Prostate gland (tissue), 2 donors: ENCODE data around the gene ESYT2. TPM values are rescaled to one million over a fixed set of nuclear protein-coding genes. Genes with fewer than 3 reads are reported as not detected.

Experiments
- DNase-seq: peaks from one replicate; pipeline ENCODE4 v3.0.0-alpha.2; 2019; ENCODE audit warnings: low spot score
- H3K27ac ChIP-seq, 2 donors: fragments of 200-600 bp; sonication (generic); 2 replicates each; pipeline ENCODE4 v1.5.1; 2017 to 2019
- H3K27me3 ChIP-seq: fragments of 200-600 bp; sonication (generic); replicated peaks from 2 replicates; pipeline ENCODE4 v1.5.1; 2019; ENCODE audit not compliant: insufficient read depth
- H3K36me3 ChIP-seq, 2 donors: fragments of 200-600 bp; sonication (generic); 1 replicate in 1 of 2; 2 replicates in 1 of 2; pipeline versions ENCODE4 v1.5.1 to v1.8.1; 2017 to 2019
- H3K4me1 ChIP-seq: fragments of 200-600 bp; sonication (generic); replicated peaks from 2 replicates; pipeline ENCODE4 v1.5.1; 2019
- H3K4me3 ChIP-seq, 2 donors: fragments of 200-600 bp; sonication (generic); 2 replicates each; pipeline ENCODE4 v1.5.1; 2017 to 2019
- H3K9me3 ChIP-seq: fragments of 200-600 bp; sonication (generic); 2 replicates; pipeline ENCODE4 v1.5.1; 2017
- CTCF ChIP-seq, 4 experiments: fragments of 200-600 bp in 2 of 4; fragments of 450-650 bp in 2 of 4; sonication (generic) in 2 of 4; IDR thresholded peaks; 1 replicate in 3 of 4; 2 replicates in 1 of 4; pipeline ENCODE4 v1.5.1; 2016 to 2019; ENCODE audit warnings: antibody characterized with exemption in 4 of 4, mild to moderate bottlenecking in 2 of 4, moderate library complexity in 2 of 4
- POLR2A ChIP-seq: fragments of 450-650 bp; IDR thresholded peaks from one replicate; pipeline ENCODE4 v1.6.1; 2016; ENCODE audit warnings: antibody characterized with exemption, mild to moderate bottlenecking
- POLR2AphosphoS5 ChIP-seq: sonication (generic); formaldehyde crosslinking; IDR thresholded peaks from one replicate; pipeline ENCODE4 v1.6.1; 2017; ENCODE audit warnings: antibody characterized with exemption
- WGBS: methylation state at CpG from one replicate; pipeline ENCODE4 v1.1.5; 2018; 5-methylcytosine and 5-hydroxymethylcytosine counted together
- intact Hi-C: fragments of 100-400 bp; cut with DNase I; formaldehyde crosslinking; loops from one replicate; pipeline ENCODE4 v1.14.2; 2022
- total RNA-seq, 2 donors: library from RNA; depleted of rRNA; stranded (reverse); fragments of >200 nt; gene quantifications; one replicate each; pipeline ENCODE4 v1.1.0, GENCODE V29; 2016

ESYT2 gene
- total RNA-seq, 2 donors from 2014 or later = 60.8 to 75.1 TPM

GRCh38 chr7:158831738-158832091, 2.4 kb upstream of the ESYT2 start:
- 88% methylated on average over 6 of the region's 6 CpGs for WGBS
- no peaks in the 10 kb centered on the region for H3K9me3 ChIP-seq
- no peaks in the 10 kb centered on the region for H3K4me1 ChIP-seq
- intact Hi-C loops = no loop called here
- H3K27ac ChIP-seq = no peak overlapping the region
- no peak for TF ChIP-seq CTCF (IDR thresholded peaks at IDR 0.05)
- TF ChIP-seq POLR2A = no peak
- no peak for TF ChIP-seq POLR2AphosphoS5
- H3K36me3 ChIP-seq = no peaks in the 10 kb centered on the region
- H3K27me3 ChIP-seq = no peaks in the 10 kb centered on the region
- H3K4me3 ChIP-seq = no peak overlapping the region
- no peak for DNase-seq

GRCh38 chr7:158830211-158830723, 958 bp upstream of the ESYT2 start:
- peak overlapping the region; percentile 81 to 85 for H3K4me3 ChIP-seq
- no peaks in the 10 kb centered on the region for H3K36me3 ChIP-seq
- H3K9me3 ChIP-seq = no peaks in the 10 kb centered on the region
- TF ChIP-seq POLR2A = no peak
- no peak for TF ChIP-seq CTCF (IDR thresholded peaks at IDR 0.05)
- TF ChIP-seq POLR2AphosphoS5 = no peak
- H3K4me1 ChIP-seq = no peaks in the 10 kb centered on the region
- no peaks in the 10 kb centered on the region for H3K27me3 ChIP-seq
- intact Hi-C loops = loop anchor here (1.0 kb wide), 1 partner anchor 32 kb away; no protein-coding TSS in a partner anchor
- DNase-seq = no peak
- H3K27ac ChIP-seq = peak overlapping the region; percentile 99
- WGBS = 4% methylated on average over 14 of the region's 14 CpGs

DNA sequence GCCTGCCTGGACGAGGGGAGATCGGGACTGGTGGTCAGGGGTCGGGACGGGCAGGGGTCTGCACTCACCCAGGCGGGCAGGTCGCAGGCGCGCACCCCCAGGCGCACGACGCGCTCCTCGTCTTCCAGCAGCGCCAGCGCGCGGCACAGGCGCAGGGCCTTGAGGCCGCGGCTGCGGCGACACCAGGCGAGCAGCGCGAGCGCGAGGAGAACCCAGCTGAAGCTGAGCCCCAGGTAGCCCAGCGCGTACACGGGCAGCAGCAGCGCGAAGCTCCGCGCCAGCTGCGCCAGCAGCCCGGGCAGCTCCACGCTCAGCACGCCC, 328 bp downstream of the ESYT2 start:
- H3K4me1 ChIP-seq = no peaks in the 10 kb centered on the region
- peak overlapping the region; percentile 81 to 85 for H3K4me3 ChIP-seq
- DNase-seq = peak; percentile 30
- peak overlapping the region; percentile 99 for H3K27ac ChIP-seq
- 1% methylated on average over 36 of the region's 38 CpGs for WGBS
- TF ChIP-seq POLR2AphosphoS5 (no peak), POLR2A (no peak), CTCF (IDR thresholded peaks at IDR 0.05) (no peak)
- no peaks in the 10 kb centered on the region for H3K36me3 ChIP-seq
- intact Hi-C loops = loop anchor here (2.0 to 10.0 kb wide), 2 partner anchors 46 to 124 kb away; partner anchors contain the start of gene NCAPG2
- no peaks in the 10 kb centered on the region for H3K9me3 ChIP-seq
- H3K27me3 ChIP-seq = no peaks in the 10 kb centered on the region

GRCh38 chr7:158828133-158829020, 932 bp downstream of the ESYT2 start:
- no peaks in the 10 kb centered on the region for H3K4me1 ChIP-seq
- intact Hi-C loops = loop anchor here (2.0 to 10.0 kb wide), 2 partner anchors 46 to 124 kb away; partner anchors contain the start of gene NCAPG2
- peak overlapping the region; percentile 81 to 85 for H3K4me3 ChIP-seq
- H3K27me3 ChIP-seq = no peaks in the 10 kb centered on the region
- H3K27ac ChIP-seq = peak overlapping the region; percentile 99
- WGBS = 2% methylated on average over 60 of the region's 82 CpGs
- DNase-seq = peak; percentile 27
- TF ChIP-seq POLR2AphosphoS5 = no peak
- TF ChIP-seq POLR2A = peak; percentile 6
- no peaks in the 10 kb centered on the region for H3K36me3 ChIP-seq
- no peaks in the 10 kb centered on the region for H3K9me3 ChIP-seq

DNA sequence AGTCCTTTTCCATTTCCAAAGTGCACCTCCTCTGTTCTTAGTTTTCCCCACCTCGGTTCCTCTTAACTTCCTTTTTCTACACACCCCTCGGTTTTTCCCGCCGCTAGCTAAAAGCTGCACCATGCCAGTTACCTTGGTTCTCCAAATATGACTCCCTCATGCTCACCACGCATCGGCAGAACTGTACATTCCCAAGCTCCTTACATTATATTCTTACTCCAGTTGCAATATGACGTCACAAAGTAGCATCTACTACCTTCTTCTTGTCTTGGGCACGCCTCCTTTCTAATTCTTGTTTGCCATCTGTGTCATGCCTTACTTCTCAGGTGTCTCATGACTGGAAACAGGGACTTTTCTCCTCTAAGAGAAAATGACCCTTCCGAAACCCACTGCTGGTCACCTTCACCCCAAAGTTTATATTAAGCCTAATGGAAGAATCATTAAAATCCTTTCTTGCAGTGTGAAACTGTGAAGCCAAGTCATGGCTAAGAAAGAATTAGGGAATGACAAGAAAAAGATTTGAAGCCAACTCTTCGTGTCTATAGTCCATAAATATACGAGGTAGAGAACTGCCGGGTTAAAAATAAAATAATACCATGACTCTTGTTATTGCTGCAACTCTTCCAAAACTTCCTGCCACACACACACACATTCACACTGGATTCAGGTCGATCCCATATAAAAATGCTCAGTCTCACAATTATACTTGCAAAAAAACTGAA, 1.7 kb downstream of the ESYT2 start:
- Histone ChIP-seq H3K27me3 (no peaks in the 10 kb centered on the region), H3K27ac (peak overlapping the region; percentile 99), H3K4me3 (peak overlapping the region; percentile 81 to 85), H3K9me3 (no peaks in the 10 kb centered on the region), H3K36me3 (no peaks in the 10 kb centered on the region), H3K4me1 (no peaks in the 10 kb centered on the region)
- no peak for DNase-seq
- intact Hi-C loops = loop anchor here (2.0 to 10.0 kb wide), 2 partner anchors 45 to 123 kb away; partner anchors contain the start of gene NCAPG2
- WGBS = 41% methylated on average over 13 of the region's 13 CpGs
- TF ChIP-seq POLR2A (peak; percentile 9), POLR2AphosphoS5 (no peak)
